GM18505 (cell line): ENCODE results near the gene GPR87.

Experiments
- ATAC-seq: cut with Tn5 transposase; IDR thresholded peaks from one replicate; pipeline ENCODE4 v1.9.1; 2021; ENCODE audit not compliant: unreplicated experiment
- POLR2A ChIP-seq: IDR thresholded peaks from 4 replicates; pipeline ENCODE4 v1.6.1; 2011; ENCODE audit warnings: borderline replicate concordance; ENCODE audit not compliant: insufficient read depth, insufficient read length; ENCODE audit errors: extremely low read depth

Gene GPR87, protein sequence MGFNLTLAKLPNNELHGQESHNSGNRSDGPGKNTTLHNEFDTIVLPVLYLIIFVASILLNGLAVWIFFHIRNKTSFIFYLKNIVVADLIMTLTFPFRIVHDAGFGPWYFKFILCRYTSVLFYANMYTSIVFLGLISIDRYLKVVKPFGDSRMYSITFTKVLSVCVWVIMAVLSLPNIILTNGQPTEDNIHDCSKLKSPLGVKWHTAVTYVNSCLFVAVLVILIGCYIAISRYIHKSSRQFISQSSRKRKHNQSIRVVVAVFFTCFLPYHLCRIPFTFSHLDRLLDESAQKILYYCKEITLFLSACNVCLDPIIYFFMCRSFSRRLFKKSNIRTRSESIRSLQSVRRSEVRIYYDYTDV

DNA sequence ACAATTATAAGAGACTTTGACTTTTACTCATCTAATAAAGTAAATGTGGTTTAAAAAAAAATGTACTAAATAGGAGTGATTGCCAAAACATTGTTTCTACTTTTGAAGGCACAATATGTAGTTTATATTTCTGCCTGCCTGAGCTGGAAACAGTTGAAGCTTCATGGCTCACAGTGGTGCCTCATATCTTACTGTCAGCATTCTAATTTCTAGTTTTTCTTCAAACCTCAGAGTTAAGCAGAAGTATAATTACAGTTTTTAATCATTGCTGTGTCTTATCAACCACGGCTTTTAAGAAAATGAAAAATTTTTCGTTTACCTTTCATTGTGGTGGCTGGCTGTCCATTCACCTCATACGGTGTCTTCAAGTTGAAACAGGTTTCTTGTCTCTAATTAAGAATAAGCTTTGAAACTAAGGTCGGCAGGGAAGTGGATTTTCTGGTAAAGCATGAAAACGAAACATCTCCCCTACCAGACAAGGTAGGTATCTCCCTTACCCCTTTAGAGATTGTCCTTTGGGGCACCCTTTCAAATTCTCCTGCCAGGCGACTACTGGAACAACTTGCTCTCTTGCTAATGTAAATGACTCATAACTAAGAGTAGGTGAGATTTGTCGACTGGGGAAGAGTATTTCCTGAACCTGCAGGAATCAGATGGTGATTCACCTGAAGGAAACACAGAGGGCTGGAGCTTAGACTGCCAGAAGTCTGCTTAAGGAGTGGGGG is at the start of gene GPR87:
Gene GPR87, minus strand, starts transcription at position 554 of the 725 bp plus-strand sequence. CDS start 16,720 bp downstream, outside the sequence.
- ATAC-seq, result no peak
- TF ChIP-seq POLR2A, result no peak

DNA sequence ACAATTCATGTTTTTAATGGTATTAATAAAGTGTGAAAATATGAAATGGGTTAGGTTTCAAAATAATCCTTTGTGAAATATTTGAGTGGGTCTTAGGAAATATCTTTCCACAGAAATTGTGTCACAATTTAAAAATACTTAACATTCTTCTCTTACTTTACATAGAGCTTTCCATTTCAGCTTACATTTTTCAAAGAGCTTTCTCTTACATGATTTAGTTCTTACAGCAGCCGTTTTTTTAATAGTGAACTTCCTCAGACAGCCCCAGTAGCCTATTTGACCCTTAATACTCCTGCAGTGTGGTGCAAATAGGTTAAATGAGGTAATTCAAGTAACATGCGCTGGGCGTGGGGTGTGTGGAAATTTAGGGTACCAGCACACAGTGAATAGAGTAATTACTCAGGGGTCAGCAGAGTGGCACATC is 46.1 kb upstream of the GPR87 start:
- TF ChIP-seq POLR2A, result no peak
- ATAC-seq, result no peak

DNA sequence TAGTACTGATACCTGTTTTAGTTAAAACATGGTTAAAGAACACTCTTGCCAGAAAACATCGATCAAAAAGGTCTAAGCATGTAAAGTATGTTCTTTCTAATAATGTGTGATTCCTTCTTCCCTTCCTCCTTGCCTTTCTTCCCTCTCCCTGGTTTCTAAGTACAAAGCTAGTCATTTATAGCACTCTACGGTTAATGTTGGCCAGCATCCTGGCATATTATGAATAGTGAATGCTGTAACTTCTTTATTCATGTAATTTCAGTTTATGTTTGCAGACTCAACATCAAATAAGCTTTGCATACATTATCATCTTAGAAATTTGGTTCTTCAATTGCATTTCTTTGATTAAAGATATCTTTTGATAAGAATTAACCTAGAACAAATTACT is 40.8 kb upstream of the GPR87 start:
- no peak for TF ChIP-seq POLR2A
- no peak for ATAC-seq

DNA sequence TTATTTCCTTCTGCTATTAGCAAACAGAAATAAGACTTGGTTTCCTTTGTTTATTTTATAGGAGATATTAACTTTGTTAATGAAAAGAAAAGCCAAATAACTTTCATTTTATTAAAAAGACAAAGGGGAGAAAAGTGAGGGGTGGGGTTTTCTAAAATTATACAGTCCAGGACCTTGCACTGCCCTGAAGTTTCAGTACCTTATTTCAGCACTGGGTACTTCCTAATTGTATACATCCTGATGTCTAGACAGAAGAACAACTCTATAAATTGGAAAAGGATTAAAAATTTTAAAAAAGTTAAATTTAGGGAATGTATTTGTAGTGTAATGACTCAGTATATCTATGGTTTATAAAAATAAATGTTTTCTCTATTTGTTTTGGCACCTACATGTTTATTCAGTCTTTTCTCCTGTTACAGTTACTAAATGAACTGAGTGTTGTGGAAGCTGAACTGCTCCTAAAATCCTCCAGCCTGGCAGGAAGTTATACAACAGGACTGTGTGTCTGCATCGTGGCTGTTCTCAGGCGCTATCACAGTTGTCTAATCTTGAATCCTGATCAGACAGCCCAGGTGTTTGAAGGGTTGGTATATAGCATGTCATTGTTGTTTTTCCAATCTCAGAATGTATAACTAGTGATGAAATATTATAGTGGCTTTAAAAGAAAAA is 40.3 kb upstream of the GPR87 start:
- ATAC-seq, result no peak
- TF ChIP-seq POLR2A, result no peak

DNA sequence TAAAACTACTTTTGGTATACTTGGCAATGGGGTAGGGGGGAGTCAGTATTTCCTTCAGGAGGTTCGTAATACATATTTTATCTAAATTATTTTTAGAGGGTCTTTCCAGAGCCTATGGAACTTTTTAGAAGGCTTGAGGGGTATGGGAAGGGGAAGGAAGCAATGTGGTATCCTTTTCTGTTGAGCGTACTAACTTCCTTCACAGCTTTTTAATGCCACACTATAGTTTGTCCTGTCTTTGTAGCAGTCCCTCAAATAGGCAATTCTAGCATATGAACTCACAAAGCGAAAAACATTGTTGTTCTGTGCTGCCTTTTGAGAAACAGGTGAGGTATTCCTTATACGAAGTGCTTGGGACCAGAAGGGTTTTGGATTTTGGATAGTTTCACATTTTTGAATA is 35.0 kb upstream of the GPR87 start:
- TF ChIP-seq POLR2A, result no peak
- peak; percentile 28 for ATAC-seq

DNA sequence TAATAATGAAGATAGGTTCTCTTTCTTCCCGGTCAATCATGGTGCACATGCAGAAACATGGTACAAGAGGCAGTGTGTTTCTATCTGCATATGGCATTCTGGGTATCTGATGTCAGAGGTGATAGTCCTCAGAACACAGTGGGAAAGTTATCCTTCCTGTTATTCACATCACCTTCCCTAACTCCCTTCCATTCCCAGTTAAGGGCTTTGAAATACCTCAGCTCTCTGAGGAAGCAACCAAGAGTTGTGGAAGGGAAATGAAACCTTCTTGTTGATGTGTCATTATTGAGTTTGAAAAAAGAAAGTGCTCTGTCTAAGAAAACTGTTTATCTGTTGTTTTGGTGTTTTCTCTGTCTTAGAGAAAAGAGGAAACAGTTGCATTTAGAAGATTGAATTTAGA is 34.6 kb upstream of the GPR87 start:
- TF ChIP-seq POLR2A, result no peak
- peak; percentile 90 for ATAC-seq

DNA sequence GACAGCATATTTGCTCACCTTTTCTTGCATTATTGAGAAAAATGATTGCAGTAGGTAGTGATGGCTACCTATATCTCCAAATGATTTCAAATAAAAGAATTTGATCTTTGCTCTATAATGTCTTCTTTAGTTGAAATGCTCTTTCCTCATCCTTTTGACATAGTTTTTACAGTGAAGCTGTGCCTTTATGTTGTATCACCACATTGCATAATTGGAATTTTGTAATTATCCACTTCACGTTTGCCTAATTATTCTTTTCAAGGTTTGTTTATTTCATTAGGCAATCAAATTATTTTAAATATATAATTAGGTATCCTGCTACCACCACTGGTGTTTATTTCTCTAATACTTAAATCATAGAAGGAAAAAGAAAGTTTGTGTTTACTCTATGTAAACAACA is 34.0 kb upstream of the GPR87 start:
- no peak for TF ChIP-seq POLR2A
- no peak for ATAC-seq

DNA sequence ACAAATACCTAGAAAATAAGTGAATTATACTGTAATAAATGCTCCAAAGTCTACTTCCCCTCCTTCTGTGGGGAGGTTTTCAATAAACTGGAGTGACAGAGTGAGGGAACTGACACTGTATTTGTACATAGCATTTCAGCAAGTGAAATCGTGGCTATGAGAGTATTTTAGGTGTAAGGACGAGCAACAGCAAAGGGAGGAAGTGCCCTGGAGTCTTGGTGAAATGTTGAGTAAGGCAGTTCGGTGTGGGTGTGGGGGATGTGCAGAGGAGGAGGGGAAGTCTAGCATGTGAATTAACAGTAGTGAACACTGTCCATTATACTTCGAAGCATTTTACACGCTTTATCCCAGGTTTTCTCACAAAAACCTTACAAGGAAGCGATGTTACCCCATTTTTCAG is 30.8 kb upstream of the GPR87 start:
- ATAC-seq, result no peak
- TF ChIP-seq POLR2A, result no peak

DNA sequence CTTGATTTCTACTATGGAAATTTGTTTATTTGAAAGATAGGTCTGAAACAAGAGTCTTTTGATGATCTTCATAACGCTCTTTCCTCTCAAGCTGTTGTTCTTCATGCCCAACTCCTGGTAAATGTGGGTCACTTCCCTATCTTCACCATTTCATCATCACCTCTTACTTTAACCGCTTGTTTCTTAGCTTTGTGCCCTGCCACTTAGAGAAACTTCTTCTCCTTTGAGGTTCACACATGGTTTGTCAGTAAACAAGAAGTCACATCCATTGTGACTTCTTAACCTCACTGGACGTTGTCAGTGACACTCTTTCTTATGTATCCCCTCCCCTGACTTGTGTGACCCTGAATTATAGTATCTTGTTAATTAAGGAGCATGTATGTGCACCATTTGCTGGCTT is 29.7 kb upstream of the GPR87 start:
- no peak for ATAC-seq
- TF ChIP-seq POLR2A, result no peak

DNA sequence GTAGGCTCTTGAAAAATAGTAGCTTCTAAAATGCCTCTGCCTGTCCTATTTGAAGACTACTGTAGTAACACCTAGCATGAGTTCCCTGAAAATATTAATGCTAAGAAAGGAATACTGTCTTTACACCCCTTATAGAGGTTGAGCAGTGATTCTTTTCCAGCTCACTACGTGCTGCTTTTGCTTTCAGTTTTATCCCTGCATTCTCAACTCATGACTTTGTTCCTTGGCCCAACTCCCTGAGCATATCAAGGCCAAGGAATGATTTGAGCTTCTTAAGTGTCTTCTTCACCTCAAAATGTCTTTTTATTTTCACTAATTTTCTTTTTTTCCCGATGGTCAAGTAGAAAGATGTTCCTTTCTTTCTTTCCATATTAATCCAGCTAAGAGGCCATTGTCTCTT is 29.2 kb upstream of the GPR87 start:
- ATAC-seq, result no peak
- no peak for TF ChIP-seq POLR2A

DNA sequence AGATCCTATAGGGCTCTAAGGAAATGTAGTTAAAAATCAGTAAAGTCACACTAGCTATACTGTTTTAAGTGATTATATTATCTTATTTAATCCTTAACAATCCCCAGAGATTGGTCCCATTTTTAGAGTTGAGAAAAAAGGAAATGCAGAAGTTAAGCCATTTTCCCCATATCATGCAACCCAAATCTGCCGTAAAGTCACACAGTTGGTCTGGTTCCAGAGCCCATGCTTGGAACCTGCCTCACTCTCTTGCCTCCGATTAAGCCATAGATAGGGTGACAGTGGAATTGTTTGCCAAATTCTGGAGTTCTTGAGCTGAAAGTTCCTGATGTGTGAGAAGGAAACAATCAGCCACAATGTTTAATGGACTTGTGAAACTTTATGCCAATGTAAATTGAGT is 15.1 kb upstream of the GPR87 start:
- TF ChIP-seq POLR2A, result no peak
- ATAC-seq, result no peak

DNA sequence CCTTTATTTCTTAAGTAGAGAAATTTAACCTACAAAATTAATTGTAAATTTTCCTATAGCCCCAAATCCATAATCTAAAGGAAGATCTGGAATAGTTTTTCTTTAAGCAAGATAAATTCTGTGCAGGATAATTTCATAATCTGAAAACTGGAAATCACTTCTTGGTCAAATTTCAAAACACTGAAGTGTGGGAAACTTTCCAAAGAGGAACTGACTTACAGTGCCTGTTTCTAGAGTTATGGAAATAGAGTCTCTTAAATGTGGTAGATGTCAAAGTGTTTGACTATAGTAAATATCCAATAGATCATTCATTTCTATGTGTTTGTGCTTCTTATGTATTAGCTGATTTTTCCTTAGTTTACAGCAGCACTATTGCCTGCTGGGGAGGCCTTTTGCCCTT is 14.3 kb upstream of the GPR87 start:
- no peak for ATAC-seq
- TF ChIP-seq POLR2A, result no peak

DNA sequence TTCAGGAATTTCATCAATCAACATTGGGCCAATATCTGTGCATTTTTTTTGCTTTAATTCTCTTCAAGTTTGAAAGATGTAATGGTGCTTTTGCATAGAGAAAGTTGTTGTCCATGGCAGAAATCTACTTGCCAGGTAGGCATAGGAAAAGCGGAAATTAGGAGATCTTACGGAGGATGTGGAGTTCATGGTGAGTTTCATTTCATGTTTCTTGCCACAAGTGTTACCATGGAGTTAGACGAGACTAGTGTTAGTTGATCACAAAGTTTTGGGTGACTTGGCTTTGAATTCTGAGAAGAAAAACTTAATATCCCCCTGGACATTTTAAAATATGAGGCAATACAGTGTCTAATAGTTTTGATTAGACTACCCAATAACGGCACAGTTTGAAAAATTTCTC is 13.8 kb upstream of the GPR87 start:
- ATAC-seq, result no peak
- no peak for TF ChIP-seq POLR2A

DNA sequence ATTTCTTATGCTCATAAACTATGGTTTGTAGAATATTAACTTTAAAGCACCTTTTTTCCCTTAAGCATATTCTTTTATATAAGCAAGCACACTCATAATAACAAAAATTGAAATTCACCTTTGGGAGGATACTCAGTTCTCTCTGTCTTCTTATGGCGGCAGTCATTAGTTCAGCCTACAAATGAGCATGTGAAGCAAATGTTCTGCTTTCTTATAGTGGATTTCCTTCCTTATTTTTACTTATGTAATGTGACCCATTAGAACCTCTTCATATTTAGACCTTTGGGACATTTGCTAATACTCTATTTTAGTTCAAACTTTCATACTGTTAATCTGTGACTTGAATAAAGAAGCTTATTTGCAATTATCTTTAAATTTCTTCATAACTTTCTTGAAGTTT is 12.7 kb upstream of the GPR87 start, which contains the start of gene P2RY13:
Gene P2RY13, minus strand, starts transcription at position 187 of the 400 bp plus-strand sequence. Its CDS starts 21 bp downstream, at position 166.
- TF ChIP-seq POLR2A, result no peak

More for the DNA sequence above, 12.7 kb upstream of the GPR87 start, which contains the start of gene P2RY13:
- no peak for ATAC-seq
